Prostate gland (tissue), 2 donors: Measurements from ENCODE around the gene NEK6. TPM values are rescaled to one million over a fixed set of nuclear protein-coding genes. Genes with fewer than 3 reads are reported as not detected.
A peak's percentile ranks its signal among the peaks of the same experiment; 100 is the strongest.

Source experiments
- DNase-seq: peaks from one replicate; pipeline ENCODE4 v3.0.0-alpha.2; 2019; ENCODE audit warnings: low spot score
- H3K27ac ChIP-seq, 2 donors: fragments of 200-600 bp; sonication (generic); 2 replicates each; pipeline ENCODE4 v1.5.1; 2017 to 2019
- H3K27me3 ChIP-seq: fragments of 200-600 bp; sonication (generic); replicated peaks from 2 replicates; pipeline ENCODE4 v1.5.1; 2019; ENCODE audit not compliant: insufficient read depth
- H3K36me3 ChIP-seq, 2 donors: fragments of 200-600 bp; sonication (generic); 1 replicate in 1 of 2; 2 replicates in 1 of 2; pipeline versions ENCODE4 v1.5.1 to v1.8.1; 2017 to 2019
- H3K4me1 ChIP-seq: fragments of 200-600 bp; sonication (generic); replicated peaks from 2 replicates; pipeline ENCODE4 v1.5.1; 2019
- H3K4me3 ChIP-seq, 2 donors: fragments of 200-600 bp; sonication (generic); 2 replicates each; pipeline ENCODE4 v1.5.1; 2017 to 2019
- H3K9me3 ChIP-seq: fragments of 200-600 bp; sonication (generic); 2 replicates; pipeline ENCODE4 v1.5.1; 2017
- POLR2A ChIP-seq: fragments of 450-650 bp; IDR thresholded peaks from one replicate; pipeline ENCODE4 v1.6.1; 2016; ENCODE audit warnings: antibody characterized with exemption, mild to moderate bottlenecking
- POLR2AphosphoS5 ChIP-seq: sonication (generic); formaldehyde crosslinking; IDR thresholded peaks from one replicate; pipeline ENCODE4 v1.6.1; 2017; ENCODE audit warnings: antibody characterized with exemption
- WGBS: methylation state at CpG from one replicate; pipeline ENCODE4 v1.1.5; 2018; 5-methylcytosine and 5-hydroxymethylcytosine counted together
- intact Hi-C: fragments of 100-400 bp; cut with DNase I; formaldehyde crosslinking; loops from one replicate; pipeline ENCODE4 v1.14.2; 2022
- total RNA-seq, 2 donors: library from RNA; depleted of rRNA; stranded (reverse); fragments of >200 nt; gene quantifications; one replicate each; pipeline ENCODE4 v1.1.0, GENCODE V29; 2016
- TF ChIP-seq, protein P1 (sequence below), 4 experiments: fragments of 200-600 bp in 2 of 4; fragments of 450-650 bp in 2 of 4; sonication (generic) in 2 of 4; IDR thresholded peaks; 1 replicate in 3 of 4; 2 replicates in 1 of 4; pipeline ENCODE4 v1.5.1; 2016 to 2019; ENCODE audit warnings: antibody characterized with exemption in 4 of 4, mild to moderate bottlenecking in 2 of 4, moderate library complexity in 2 of 4

Gene NEK6
- total RNA-seq, 2 donors from 2014 or later = 32.3 to 44.2 TPM

DNA sequence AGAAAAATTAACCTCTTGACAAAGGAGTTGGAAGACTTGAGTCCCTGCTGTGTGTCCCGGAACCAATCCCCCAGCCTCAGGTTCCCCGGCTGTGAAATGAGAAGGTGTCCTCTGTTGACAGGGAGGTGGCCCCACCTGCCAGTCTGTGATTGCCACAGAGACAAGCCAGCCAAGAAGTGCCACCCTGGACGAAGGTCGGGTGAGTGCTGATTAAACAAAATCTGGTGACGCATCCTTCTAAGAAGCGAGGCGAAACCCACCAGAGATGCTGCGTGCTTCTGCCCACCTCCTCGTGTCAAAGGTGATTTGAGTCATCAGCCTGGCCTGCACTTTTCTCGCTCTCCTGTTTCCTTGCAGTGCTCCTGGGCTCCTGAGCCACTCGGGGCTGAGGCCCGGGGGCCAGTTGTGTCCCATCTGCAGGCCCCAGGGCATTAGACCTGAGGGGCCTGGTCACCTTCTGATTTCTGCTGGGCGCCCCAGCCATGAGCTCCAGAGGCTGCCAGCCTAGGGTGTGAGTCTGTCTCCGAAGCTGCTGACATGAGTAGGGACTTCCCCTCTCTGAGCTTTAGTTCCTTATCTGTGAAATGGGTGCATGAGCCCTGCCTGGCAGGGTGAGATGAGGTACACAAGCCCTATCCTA is 28.7 kb downstream of the NEK6 start:
- Histone ChIP-seq H3K36me3 (no peaks in the 10 kb centered on the region), H3K4me3 (no peak overlapping the region), H3K4me1 (peaks cover 14% of the 10 kb centered on the region), H3K27me3 (no peaks in the 10 kb centered on the region), H3K9me3 (no peaks in the 10 kb centered on the region), H3K27ac (peak overlapping the region; percentile 70 to 74)
- TF ChIP-seq POLR2AphosphoS5 (no peak), POLR2A (no peak)
- TF ChIP-seq, protein P1, sequence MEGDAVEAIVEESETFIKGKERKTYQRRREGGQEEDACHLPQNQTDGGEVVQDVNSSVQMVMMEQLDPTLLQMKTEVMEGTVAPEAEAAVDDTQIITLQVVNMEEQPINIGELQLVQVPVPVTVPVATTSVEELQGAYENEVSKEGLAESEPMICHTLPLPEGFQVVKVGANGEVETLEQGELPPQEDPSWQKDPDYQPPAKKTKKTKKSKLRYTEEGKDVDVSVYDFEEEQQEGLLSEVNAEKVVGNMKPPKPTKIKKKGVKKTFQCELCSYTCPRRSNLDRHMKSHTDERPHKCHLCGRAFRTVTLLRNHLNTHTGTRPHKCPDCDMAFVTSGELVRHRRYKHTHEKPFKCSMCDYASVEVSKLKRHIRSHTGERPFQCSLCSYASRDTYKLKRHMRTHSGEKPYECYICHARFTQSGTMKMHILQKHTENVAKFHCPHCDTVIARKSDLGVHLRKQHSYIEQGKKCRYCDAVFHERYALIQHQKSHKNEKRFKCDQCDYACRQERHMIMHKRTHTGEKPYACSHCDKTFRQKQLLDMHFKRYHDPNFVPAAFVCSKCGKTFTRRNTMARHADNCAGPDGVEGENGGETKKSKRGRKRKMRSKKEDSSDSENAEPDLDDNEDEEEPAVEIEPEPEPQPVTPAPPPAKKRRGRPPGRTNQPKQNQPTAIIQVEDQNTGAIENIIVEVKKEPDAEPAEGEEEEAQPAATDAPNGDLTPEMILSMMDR (IDR thresholded peaks at IDR 0.05) = no peak
- intact Hi-C loops = no loop called here
- DNase-seq = no peak
- 49% methylated on average over 12 of the region's 14 CpGs for WGBS

DNA sequence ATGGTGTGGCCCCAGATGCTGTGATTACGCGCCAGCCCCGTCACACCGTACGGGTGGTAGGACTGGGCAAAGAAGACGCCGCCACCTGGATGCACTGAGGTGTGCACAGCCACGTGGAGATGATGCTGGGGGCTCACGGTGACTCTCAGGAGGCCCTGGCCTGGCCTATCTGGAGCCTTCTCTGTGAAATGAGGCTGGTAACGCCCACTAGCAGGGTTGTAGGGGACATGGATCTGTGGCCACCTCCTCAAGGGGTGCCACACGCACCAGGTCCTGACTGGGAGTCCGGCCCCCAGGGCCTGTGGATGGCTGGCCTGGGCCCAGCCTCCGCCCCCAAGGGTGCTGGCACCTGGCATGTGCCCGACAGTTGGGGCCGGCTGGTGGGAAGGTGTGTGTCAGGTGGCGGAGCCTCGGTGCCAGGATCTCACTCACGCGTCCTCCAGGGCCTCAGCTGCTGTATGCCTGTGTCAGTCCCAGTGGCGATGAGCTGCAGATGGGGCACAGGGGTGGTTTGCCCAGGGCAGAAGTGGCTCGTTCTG is 32.4 kb downstream of the NEK6 start:
- H3K9me3 ChIP-seq = no peaks in the 10 kb centered on the region
- DNase-seq = no peak
- no peaks in the 10 kb centered on the region for H3K4me1 ChIP-seq
- H3K27ac ChIP-seq = no peak overlapping the region
- H3K27me3 ChIP-seq = no peaks in the 10 kb centered on the region
- no peaks in the 10 kb centered on the region for H3K36me3 ChIP-seq
- intact Hi-C loops = loop anchor here (5.0 kb wide), 1 partner anchor 33 kb away; the partner anchor contains the start of gene NEK6
- 61% methylated on average over 21 of the region's 21 CpGs for WGBS
- no peak for TF ChIP-seq POLR2A
- no peak for TF ChIP-seq POLR2AphosphoS5
- TF ChIP-seq, protein P1 (IDR thresholded peaks at IDR 0.05) = no peak
- H3K4me3 ChIP-seq = no peak overlapping the region

DNA sequence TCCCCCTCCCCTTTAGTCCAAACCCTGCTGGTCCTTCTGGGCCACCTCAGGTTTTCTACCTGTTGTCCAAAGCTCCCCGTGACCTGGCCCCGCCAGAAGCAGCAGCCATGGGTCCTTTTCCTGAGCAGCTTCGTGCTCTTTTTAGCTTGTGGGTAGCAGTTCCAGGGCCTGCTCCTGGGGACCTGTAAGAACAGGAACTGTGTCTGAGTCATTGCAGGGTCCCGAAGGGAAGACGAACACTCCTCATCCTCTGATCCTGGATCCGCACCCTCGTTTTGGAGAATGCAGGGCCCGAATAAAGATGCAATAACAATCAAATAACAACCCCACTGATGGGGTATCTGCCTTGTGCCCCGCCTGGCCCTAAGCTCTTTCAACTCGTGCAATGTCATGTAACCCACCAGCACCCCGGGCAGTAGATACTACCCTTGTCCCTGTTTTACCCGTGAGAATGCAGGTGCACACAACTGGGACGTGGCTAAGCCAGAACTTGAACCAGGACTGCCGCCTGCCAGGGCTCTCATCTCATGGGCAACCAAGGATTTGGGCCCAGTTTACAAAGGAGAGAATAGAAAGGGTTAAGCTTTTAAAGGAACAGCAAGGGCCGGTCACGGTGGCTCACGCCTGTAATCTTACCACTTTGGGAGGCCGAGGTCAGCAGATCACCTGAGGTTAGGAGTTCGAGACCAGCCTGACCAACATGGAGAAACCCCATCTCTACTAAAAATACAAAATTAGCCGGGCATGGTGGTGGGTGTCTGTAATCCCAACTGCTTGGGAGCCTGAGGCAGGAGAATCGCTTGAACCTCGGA is 33.2 kb downstream of the NEK6 start:
- H3K36me3 ChIP-seq = no peaks in the 10 kb centered on the region
- intact Hi-C loops = loop anchor here (5.0 kb wide), 1 partner anchor 34 kb away; the partner anchor contains the start of gene NEK6
- no peaks in the 10 kb centered on the region for H3K27me3 ChIP-seq
- H3K4me1 ChIP-seq = peaks cover 2% of the 10 kb centered on the region
- WGBS = 75% methylated on average over 22 of the region's 22 CpGs
- no peaks in the 10 kb centered on the region for H3K9me3 ChIP-seq
- H3K4me3 ChIP-seq = no peak overlapping the region
- no peak overlapping the region for H3K27ac ChIP-seq
- no peak for DNase-seq
- TF ChIP-seq POLR2AphosphoS5 (no peak), POLR2A (no peak)
- TF ChIP-seq, protein P1 (IDR thresholded peaks at IDR 0.05) = no peak

DNA sequence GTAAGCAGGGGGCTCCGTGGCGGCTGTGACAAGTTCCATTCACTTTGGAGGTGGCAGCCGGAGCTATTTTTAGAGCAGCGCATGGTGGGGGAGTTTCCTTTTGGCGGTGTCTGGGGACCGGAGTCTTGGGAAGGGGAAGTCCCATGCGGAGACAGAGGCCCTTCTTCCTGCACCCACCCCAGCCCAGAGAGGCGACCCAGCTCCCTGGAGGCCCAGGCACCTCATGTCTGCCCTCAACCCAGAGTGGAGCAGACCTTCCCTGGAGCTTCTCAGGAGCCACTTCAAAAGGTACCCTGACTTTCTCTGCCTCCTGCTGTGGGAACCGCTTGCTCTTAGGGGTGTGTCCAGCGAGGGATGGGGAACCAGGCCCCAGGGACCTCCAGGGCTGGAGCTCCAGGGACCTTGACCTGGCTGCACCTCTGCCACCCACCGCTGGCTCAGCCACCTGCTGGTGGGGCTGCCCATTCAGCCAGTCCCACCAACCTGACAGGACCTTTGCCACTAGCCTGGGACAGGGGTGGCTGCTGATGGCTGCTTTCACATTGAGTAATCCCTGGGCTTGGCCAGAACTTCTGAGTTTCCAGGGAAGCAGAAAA is 34.1 kb downstream of the NEK6 start:
- no peak for DNase-seq
- H3K27me3 ChIP-seq = no peaks in the 10 kb centered on the region
- H3K27ac ChIP-seq = no peak overlapping the region
- TF ChIP-seq, protein P1 (IDR thresholded peaks at IDR 0.05) = no peak
- no peak for TF ChIP-seq POLR2AphosphoS5
- TF ChIP-seq POLR2A = no peak
- H3K9me3 ChIP-seq = no peaks in the 10 kb centered on the region
- no peaks in the 10 kb centered on the region for H3K36me3 ChIP-seq
- WGBS = 50% methylated on average over 10 of the region's 11 CpGs
- intact Hi-C loops = loop anchor here (5.0 kb wide), 1 partner anchor 35 kb away; the partner anchor contains the start of gene NEK6
- no peak overlapping the region for H3K4me3 ChIP-seq
- peaks cover 6% of the 10 kb centered on the region for H3K4me1 ChIP-seq
